Activated T-cell treated with anti-CD3 and anti-CD28 coated beads for 4 hours (primary cell): ENCODE results near the gene PCMTD2.
"Not testable (repeated sequence)": the region's sequence is repeated elsewhere in the genome, so short reads cannot be mapped to it uniquely, and the experiment has no call there.

Source experiments
- DNase-seq: peaks from one replicate; pipeline ENCODE4 v3.0.0-alpha.2; 2020

Gene PCMTD2

GRCh38 chr20:64258071-64258823, 2.7 kb downstream of the PCMTD2 start:
- no peak for DNase-seq

DNA sequence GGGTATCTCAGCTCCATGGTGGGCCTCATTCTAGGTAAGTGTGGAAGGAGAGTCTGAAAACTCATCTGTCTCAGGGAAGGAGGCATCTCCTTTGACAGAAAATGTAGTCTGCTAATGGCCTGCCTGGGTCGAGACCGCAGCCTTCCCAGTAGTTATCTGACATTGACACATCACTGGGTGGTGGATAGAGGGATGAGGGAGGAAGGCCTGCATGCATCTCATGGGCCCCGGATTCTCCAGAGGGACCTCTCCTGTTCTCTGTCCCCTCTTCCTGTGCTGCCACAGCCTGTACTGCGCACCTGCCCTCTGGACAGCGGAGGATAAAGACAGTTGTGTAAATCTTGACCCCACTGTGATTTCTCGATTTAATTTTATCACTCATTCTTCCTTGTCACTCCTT, 4.7 kb downstream of the PCMTD2 start:
- no peak for DNase-seq

DNA sequence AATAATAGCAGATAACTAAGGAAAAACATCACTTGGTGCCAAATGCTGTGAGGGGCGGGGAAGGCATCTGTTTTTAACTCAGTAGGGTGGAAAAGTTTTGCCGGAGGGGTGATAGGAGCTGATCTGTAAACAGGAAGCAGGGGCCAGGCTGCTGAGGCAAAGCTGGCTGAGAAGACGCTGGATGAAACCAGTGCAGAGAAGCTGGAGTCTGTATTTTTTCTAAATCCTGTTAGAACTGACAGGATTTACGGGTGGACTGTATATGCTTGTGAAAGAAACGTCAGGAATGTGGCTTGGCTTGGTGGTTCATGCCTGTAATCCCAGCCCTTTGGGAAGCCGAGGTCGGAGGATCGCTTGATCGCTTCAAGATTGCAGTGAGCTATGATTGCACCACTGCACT, 5.6 kb downstream of the PCMTD2 start:
- DNase-seq = no peak

- DNase-seq = no peak
These were observed 8.5 kb downstream of the PCMTD2 start for GRCh38 chr20:64264091-64264490.

GRCh38 chr20:64265201-64265600, 9.7 kb downstream of the PCMTD2 start:
- DNase-seq = no peak

- DNase-seq = no peak
These were observed 11.4 kb downstream of the PCMTD2 start for GRCh38 chr20:64266988-64267387.

DNA sequence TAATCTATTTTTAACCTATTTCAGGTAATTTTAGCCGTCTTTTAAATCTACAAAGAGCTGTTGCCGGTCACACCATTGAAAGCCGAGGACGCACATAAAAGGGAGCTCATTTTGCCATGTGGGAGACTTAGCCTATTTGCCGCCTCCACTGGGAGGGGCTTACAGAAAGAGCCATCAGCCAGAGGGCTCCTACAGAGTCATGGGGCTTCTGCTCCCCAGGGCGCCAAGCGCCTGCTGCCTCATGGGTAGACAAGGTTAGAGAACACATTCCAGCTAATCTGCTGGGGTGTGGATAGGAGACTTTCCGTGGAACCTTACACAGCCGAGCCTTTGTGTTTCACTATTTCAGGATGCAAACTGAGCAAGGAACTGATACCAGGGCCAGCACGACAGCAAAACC, 12.6 kb downstream of the PCMTD2 start:
- no peak for DNase-seq

- DNase-seq = no peak
These were observed 14.3 kb downstream of the PCMTD2 start for GRCh38 chr20:64269604-64270411.

GRCh38 chr20:64271636-64272035, 16.1 kb downstream of the PCMTD2 start:
- DNase-seq = no peak

DNA sequence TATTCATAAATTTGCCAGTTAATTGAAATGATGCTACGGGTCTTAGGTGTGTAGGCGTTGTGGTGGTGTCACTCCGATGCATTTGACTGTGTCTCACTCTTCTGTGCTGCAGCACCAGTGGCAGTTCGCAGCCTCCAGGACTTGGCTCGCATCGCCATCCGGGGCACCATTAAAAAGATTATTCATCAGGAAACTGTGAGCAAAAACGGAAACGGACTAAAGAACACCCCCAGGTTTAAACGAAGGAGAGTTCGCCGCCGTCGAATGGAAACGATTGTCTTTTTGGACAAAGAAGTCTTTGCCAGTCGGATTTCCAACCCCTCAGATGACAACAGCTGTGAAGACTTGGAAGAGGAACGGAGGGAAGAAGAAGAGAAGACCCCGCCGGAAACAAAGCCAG, 17.6 kb downstream of the PCMTD2 start:
- DNase-seq = no peak

GRCh38 chr20:64276817-64277216, 21.3 kb downstream of the PCMTD2 start:
- DNase-seq = no peak

DNA sequence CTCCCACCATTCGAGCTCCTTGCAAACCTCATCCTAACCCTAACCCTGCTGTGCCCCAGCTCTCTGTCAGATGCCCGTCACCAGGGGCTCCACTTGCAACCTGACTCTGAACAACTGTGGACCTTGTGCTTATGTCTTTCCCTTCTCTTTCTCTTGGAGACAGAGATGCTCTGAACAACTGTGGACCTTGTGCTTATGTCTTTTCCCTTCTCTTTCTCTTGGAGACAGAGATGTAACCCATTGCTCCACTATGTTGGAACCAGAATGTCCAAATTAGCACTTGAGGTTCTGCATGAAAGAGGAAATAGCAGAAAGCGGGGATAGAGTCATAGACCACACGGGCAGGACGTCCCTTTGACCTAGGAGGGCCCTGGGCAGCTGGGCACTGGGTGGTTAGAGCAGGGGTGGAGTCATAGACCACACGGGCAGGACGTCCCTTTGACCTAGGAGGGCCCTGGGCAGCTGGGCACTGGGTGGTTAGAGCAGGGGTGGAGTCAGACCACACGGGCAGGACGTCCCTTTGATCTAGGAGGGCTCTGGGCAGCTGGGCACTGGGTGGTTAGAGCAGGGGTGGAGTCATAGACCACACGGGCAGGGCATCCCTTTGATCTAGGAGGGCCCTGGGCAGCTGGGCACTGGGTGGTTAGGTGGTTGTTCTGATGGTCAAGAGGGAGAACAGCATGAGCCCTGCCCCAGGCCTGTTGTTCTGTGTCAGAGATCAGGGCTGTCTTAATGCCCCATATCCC, 22.2 kb downstream of the PCMTD2 start:
- no peak for DNase-seq

DNA sequence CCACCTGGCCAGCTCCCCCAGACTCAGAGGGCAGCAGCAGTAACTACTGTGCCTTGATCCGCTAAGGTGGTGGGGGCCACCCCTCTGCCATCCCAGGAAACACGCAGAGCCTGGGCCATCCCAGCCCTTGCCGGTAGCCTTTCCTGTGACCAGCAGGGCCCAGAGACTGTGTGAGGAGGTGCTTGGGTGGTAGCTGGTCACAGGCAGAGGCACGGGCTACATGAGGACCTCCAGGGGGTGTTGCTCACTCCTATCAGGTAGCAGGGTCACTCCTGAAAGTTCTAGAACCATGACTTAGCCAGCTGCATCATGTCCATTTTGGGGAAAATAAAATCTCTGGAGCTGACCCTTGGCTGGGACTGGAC, 22.8 kb downstream of the PCMTD2 start:
- DNase-seq = no peak

- no peak for DNase-seq
These were observed 24.4 kb downstream of the PCMTD2 start for GRCh38 chr20:64279826-64280459.

DNA sequence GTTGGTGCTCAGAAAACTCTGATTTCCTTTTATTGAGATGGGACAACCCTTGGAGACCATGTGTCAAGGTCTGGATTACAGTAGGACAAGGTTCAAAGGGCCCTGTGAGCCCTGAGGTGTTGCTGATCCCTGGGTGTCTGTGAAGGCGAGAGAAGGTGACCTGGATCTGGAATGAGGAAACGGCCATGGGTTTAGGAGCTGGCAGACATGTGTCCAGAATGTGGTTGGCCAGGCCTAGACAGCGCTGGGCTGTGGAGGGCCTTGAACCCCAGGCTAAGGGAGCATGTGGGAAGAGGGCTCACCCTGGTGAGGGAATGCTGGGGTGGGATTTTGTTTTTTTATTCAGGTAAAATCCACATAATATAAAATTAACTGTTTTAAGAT, 24.9 kb downstream of the PCMTD2 start:
- no peak for DNase-seq

- no peak for DNase-seq
These were observed 28.1 kb downstream of the PCMTD2 start for GRCh38 chr20:64283646-64284045.

DNA sequence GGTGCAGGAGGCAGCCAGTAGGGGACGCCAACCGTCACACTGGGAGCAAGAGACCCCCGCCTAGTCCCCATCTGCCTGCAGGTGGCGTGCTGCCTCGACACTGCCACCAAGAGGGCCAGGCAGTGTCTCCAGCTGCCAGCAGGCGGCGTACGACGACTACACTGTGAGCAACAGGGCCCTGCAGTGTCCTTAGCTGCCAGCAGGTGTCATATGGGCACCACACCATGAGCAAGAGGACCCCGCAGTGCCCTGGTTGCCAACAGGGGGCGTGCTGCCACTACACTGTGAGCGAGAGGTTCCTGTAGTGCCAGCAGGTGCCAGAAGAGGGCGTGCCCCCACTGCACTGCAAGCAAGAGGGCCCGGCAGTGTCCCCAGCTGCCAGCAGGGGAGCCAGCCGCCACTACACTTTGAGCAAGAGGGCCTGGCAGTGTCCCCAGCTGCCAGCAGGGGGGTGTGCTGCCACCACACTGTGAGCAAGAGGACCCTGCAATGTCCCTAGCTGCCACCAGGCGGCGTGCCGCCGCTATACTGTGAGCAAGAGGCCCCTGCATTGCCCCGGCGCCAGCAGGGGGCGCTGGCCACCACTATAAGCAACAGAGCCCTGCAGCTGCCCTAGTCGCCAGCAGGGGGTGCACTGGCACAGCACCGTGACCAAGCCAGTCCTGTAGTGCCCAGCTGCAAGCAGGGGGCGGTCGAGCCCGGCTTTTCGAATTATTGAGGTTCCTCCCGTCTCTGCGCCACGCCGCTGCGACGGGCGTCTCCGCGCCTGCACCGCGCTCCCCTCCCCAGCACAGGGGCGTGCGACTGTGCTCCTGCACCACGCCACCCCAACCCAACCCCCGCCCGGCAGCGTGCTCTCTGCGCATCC, 30.3 kb downstream of the PCMTD2 start:
- peak; percentile 46 for DNase-seq

GRCh38 chr20:64286447-64287263, 31.1 kb downstream of the PCMTD2 start:
- not testable (repeated sequence) for DNase-seq

GRCh38 chr20:64287264-64287590, 31.7 kb downstream of the PCMTD2 start:
- not testable (repeated sequence) for DNase-seq

GRCh38 chr20:64292167-64292566, 36.6 kb downstream of the PCMTD2 start:
- DNase-seq = not testable (repeated sequence)

DNA sequence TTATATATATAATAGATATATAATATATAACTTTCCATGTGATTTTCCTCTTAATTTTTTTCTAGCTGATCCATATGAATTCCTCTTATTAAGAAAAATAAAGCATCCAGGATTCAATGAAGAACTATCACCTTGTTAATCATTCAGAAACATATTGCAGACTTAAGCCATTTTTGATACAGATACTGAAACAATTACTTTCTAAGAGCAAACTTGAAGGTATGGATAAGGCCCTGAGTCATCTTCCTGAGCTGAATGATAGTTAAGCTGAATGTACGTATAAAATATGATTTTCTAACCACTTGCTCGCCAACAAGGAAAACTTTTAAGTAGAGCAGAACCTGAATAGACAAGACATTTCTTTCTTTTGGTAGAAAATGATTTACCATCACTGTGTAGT, 47.5 kb downstream of the PCMTD2 start:
- DNase-seq = not testable (repeated sequence)
